SK-N-MC (cell line): Measurements from ENCODE around the gene IFT81.

ENCODE experiments used
- EZH2 ChIP-seq: fragments of 200-600 bp; sonication (generic); IDR thresholded peaks from one replicate; pipeline ENCODE4 v1.6.1; 2017; ENCODE audit warnings: antibody characterized with exemption
- POLR2AphosphoS5 ChIP-seq: IDR thresholded peaks from 2 replicates; pipeline ENCODE4 v1.6.1; 2012; ENCODE audit warnings: mild to moderate bottlenecking, low read depth, low read length, borderline replicate concordance

GRCh38 chr12:110105986-110106385 lies 18.2 kb upstream of the IFT81 start:
- TF ChIP-seq POLR2AphosphoS5: no peak
- no peak for TF ChIP-seq EZH2
